ENCODE data around the gene NMRK2. TPM values are rescaled to one million over a fixed set of nuclear protein-coding genes. Genes with fewer than 3 reads are reported as not detected.

NMRK2 gene
- total and polyA plus RNA-seq, 2 of the 13 experiments (the other 11 are each of a cell fraction or from before 2014, with no cell fraction given): not detected

DNA sequence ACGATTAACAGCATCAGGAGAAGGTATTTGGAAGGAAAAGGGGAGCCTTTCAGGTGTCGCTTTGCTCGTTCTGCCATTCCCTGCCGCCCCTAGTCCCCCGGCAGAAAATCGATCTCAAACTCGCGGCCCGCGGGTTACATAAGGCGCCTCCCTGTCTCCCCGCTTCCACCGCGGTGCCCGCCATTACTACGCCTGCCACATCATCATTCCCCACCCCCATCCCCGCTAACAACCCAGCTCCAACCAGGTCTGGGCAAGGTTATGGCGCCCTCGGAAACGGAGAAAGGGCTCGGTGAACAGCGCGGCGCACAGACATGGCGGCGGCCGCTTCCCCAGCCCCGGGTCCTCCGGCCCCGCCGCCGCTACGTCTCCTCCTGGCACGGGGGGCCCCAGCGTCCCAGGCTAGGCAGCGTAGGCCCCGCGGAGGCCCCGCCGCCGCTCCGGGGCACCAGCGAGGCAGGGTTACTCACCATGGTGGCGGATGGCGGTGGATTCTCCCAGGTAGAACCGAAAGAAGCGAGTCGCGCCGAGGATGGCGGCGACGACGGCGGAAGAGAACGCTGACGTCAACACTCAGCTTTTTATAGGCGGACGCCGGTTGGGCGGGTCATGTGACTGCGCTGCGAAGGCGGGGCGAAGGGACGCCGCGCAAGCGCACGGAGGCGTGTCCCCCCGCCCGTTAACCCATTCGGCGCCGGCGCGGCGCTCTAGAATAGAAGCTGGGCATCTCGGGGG lies 52.2 kb downstream of the NMRK2 start, which contains the start of gene EEF2 (continued):
- TF ChIP-seq KDM5B (CRISPR knock-in tag; IDR thresholded peaks at IDR 0.05; ENCODE audit: borderline replicate concordance) (peak; percentile 91; the same call in 1 of the 2 replicates), RFXAP (CRISPR knock-in tag; IDR thresholded peaks at IDR 0.05; ENCODE audit: borderline replicate concordance) (peak; percentile 81; the same call in 1 of the 2 replicates), ZSCAN12 (CRISPR knock-in tag; IDR thresholded peaks at IDR 0.05) (peak; percentile 56; the same call in 1 of the 2 replicates), ISX (CRISPR knock-in tag; conservative IDR thresholded peaks at IDR 0.05) (no peak), ZBTB21 (CRISPR knock-in tag; IDR thresholded peaks at IDR 0.05) (peak; percentile 40; the same call in 1 of the 2 replicates), ZNF83 (CRISPR knock-in tag; IDR thresholded peaks at IDR 0.05; ENCODE audit: borderline replicate concordance) (peak; percentile 91; the same call in 1 of the 2 replicates), SOX5 (CRISPR knock-in tag; IDR thresholded peaks at IDR 0.05; ENCODE audit: borderline replicate concordance) (peak; percentile 41; the same call in 1 of the 2 replicates), ZNF570 (CRISPR knock-in tag; IDR thresholded peaks at IDR 0.05; ENCODE audit: borderline replicate concordance) (0 out of 2 replicates have a peak, but pooled peaks have one; percentile 61), MED13 (CRISPR knock-in tag; IDR thresholded peaks at IDR 0.05) (peak; percentile 74), ZNF552 (CRISPR knock-in tag; IDR thresholded peaks at IDR 0.05; ENCODE audit: borderline replicate concordance) (peak; percentile 92), MAFG (CRISPR knock-in tag; IDR thresholded peaks at IDR 0.05) (0 out of 2 replicates have a peak, but pooled peaks have one; percentile 56), REPIN1 (CRISPR knock-in tag; IDR thresholded peaks at IDR 0.05; ENCODE audit: borderline replicate concordance, low read depth) (peak; percentile 67; the same call in 1 of the 2 replicates), KLF9 (CRISPR knock-in tag; IDR thresholded peaks at IDR 0.05; ENCODE audit: low read depth) (0 out of 2 replicates have a peak, but pooled peaks have one; percentile 36), ZSCAN9 (CRISPR knock-in tag; IDR thresholded peaks at IDR 0.05; ENCODE audit: borderline replicate concordance) (peak; percentile 51; the same call in 1 of the 2 replicates), FIP1L1 (IDR thresholded peaks at IDR 0.05; ENCODE audit: borderline replicate concordance, insufficient read depth, low read depth, low read length) (peak; percentile 88; the same call in 1 of the 2 replicates), ELF4 (CRISPR knock-in tag; IDR thresholded peaks at IDR 0.05; ENCODE audit: borderline replicate concordance) (no peak), ZNF557 (CRISPR knock-in tag; IDR thresholded peaks at IDR 0.05) (peak; percentile 56; the same call in 1 of the 2 replicates), ATF4 (CRISPR knock-in tag; IDR thresholded peaks at IDR 0.05) (peak in 1 of 2 experiments; percentile 88; a peak in 2 of 4 replicates), SYNCRIP (IDR thresholded peaks at IDR 0.05; ENCODE audit: insufficient read depth, low read depth, low read length) (no peak), FOXP1 (IDR thresholded peaks at IDR 0.05) (no peak), FOXP1 (CRISPR knock-in tag; IDR thresholded peaks at IDR 0.05) (no peak), U2AF2 (IDR thresholded peaks at IDR 0.05; ENCODE audit: low read depth, low read length) (no peak), MTA3 (CRISPR knock-in tag; IDR thresholded peaks at IDR 0.05) (no peak)
- TF ChIP-seq, protein P1, sequence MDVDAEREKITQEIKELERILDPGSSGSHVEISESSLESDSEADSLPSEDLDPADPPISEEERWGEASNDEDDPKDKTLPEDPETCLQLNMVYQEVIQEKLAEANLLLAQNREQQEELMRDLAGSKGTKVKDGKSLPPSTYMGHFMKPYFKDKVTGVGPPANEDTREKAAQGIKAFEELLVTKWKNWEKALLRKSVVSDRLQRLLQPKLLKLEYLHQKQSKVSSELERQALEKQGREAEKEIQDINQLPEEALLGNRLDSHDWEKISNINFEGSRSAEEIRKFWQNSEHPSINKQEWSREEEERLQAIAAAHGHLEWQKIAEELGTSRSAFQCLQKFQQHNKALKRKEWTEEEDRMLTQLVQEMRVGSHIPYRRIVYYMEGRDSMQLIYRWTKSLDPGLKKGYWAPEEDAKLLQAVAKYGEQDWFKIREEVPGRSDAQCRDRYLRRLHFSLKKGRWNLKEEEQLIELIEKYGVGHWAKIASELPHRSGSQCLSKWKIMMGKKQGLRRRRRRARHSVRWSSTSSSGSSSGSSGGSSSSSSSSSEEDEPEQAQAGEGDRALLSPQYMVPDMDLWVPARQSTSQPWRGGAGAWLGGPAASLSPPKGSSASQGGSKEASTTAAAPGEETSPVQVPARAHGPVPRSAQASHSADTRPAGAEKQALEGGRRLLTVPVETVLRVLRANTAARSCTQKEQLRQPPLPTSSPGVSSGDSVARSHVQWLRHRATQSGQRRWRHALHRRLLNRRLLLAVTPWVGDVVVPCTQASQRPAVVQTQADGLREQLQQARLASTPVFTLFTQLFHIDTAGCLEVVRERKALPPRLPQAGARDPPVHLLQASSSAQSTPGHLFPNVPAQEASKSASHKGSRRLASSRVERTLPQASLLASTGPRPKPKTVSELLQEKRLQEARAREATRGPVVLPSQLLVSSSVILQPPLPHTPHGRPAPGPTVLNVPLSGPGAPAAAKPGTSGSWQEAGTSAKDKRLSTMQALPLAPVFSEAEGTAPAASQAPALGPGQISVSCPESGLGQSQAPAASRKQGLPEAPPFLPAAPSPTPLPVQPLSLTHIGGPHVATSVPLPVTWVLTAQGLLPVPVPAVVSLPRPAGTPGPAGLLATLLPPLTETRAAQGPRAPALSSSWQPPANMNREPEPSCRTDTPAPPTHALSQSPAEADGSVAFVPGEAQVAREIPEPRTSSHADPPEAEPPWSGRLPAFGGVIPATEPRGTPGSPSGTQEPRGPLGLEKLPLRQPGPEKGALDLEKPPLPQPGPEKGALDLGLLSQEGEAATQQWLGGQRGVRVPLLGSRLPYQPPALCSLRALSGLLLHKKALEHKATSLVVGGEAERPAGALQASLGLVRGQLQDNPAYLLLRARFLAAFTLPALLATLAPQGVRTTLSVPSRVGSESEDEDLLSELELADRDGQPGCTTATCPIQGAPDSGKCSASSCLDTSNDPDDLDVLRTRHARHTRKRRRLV (CRISPR knock-in tag; IDR thresholded peaks at IDR 0.05): no peak
